ENCODE data around the gene SLC38A9.

DNA sequence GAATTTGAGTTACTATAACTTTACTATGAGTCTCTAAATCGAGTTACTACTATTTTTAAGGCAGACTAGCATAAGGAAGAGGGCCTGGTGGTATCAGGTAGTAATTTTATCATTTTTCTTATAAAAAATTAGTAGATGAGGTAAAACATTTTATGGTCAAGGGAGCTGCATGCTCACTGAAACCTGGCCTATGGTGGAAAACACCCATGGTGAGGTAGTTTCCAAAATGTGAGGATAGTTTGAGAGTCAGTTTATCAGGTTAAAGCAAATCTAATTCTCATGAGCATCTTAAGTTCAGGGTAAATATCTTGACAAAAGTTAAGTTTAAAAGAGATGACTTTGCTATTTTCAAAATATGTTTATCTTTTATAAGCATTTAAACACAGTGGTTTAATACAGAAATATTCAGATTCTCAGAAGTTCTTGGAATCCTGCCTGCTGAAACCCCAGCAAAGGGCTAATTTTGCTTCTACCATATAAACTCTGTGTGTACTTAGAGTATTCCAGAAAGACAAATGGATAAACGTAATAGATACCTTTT lies 35.7 kb upstream of the SLC38A9 start:
- no peak for TF ChIP-seq ZBTB33 (IDR thresholded peaks at IDR 0.05)
- TF ChIP-seq, protein P1, sequence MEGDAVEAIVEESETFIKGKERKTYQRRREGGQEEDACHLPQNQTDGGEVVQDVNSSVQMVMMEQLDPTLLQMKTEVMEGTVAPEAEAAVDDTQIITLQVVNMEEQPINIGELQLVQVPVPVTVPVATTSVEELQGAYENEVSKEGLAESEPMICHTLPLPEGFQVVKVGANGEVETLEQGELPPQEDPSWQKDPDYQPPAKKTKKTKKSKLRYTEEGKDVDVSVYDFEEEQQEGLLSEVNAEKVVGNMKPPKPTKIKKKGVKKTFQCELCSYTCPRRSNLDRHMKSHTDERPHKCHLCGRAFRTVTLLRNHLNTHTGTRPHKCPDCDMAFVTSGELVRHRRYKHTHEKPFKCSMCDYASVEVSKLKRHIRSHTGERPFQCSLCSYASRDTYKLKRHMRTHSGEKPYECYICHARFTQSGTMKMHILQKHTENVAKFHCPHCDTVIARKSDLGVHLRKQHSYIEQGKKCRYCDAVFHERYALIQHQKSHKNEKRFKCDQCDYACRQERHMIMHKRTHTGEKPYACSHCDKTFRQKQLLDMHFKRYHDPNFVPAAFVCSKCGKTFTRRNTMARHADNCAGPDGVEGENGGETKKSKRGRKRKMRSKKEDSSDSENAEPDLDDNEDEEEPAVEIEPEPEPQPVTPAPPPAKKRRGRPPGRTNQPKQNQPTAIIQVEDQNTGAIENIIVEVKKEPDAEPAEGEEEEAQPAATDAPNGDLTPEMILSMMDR (IDR thresholded peaks at IDR 0.05; ENCODE audit: low read depth, low read length, missing input control): no peak
- TF ChIP-seq, protein P2, sequence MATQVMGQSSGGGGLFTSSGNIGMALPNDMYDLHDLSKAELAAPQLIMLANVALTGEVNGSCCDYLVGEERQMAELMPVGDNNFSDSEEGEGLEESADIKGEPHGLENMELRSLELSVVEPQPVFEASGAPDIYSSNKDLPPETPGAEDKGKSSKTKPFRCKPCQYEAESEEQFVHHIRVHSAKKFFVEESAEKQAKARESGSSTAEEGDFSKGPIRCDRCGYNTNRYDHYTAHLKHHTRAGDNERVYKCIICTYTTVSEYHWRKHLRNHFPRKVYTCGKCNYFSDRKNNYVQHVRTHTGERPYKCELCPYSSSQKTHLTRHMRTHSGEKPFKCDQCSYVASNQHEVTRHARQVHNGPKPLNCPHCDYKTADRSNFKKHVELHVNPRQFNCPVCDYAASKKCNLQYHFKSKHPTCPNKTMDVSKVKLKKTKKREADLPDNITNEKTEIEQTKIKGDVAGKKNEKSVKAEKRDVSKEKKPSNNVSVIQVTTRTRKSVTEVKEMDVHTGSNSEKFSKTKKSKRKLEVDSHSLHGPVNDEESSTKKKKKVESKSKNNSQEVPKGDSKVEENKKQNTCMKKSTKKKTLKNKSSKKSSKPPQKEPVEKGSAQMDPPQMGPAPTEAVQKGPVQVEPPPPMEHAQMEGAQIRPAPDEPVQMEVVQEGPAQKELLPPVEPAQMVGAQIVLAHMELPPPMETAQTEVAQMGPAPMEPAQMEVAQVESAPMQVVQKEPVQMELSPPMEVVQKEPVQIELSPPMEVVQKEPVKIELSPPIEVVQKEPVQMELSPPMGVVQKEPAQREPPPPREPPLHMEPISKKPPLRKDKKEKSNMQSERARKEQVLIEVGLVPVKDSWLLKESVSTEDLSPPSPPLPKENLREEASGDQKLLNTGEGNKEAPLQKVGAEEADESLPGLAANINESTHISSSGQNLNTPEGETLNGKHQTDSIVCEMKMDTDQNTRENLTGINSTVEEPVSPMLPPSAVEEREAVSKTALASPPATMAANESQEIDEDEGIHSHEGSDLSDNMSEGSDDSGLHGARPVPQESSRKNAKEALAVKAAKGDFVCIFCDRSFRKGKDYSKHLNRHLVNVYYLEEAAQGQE (IDR thresholded peaks at IDR 0.05): no peak
- no peak for TF ChIP-seq SP1 (IDR thresholded peaks at IDR 0.05)
- no peak for TF ChIP-seq EGR1 (IDR thresholded peaks at IDR 0.05; ENCODE audit: low read depth in 2 of 2)
- no peak for TF ChIP-seq TAF1 (conservative IDR thresholded peaks at IDR 0.05)
- TF ChIP-seq, protein P3, sequence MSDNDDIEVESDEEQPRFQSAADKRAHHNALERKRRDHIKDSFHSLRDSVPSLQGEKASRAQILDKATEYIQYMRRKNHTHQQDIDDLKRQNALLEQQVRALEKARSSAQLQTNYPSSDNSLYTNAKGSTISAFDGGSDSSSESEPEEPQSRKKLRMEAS (IDR thresholded peaks at IDR 0.05): no peak

Measured in liver (tissue), 3 donors.